H9 (cell line): ENCODE results near the gene BSPRY. TPM values are rescaled to one million over a fixed set of nuclear protein-coding genes. Genes with fewer than 3 reads are reported as not detected.

Experiments
- DNase-seq: peaks from one replicate; pipeline ENCODE4 v3.0.0-alpha.2; 2017
- H2AFZ ChIP-seq: one replicate; pipeline ENCODE4 v1.6.1; 2013; ENCODE audit warnings: mild to moderate bottlenecking, low read length, control low read depth, moderate library complexity
- H2AK5ac ChIP-seq: 2 replicates; pipeline ENCODE4 v1.6.1; 2013; ENCODE audit warnings: low read length, control low read depth, mixed read lengths; ENCODE audit not compliant: insufficient read length
- H2BK120ac ChIP-seq: one replicate; pipeline ENCODE4 v1.6.1; 2013; ENCODE audit warnings: low read depth, mild to moderate bottlenecking, low read length, control low read depth, inconsistent platforms; ENCODE audit not compliant: poor library complexity, severe bottlenecking
- H2BK12ac ChIP-seq: 2 replicates; pipeline ENCODE4 v1.6.1; 2013; ENCODE audit warnings: low read length, control low read depth, mixed read lengths, low read depth; ENCODE audit not compliant: insufficient read length
- H2BK15ac ChIP-seq: 2 replicates; pipeline ENCODE4 v1.6.1; 2013; ENCODE audit warnings: low read depth, low read length, control low read depth
- H2BK20ac ChIP-seq: one replicate; pipeline ENCODE4 v1.6.1; 2013; ENCODE audit warnings: low read depth, mild to moderate bottlenecking, low read length, control low read depth, inconsistent platforms; ENCODE audit not compliant: poor library complexity, severe bottlenecking
- H2BK5ac ChIP-seq: 2 replicates; pipeline ENCODE4 v1.6.1; 2013; ENCODE audit warnings: low read length, control low read depth, mixed read lengths; ENCODE audit not compliant: insufficient read length
- H3K14ac ChIP-seq: 2 replicates; pipeline ENCODE4 v1.6.1; 2013; ENCODE audit warnings: low read length, control low read depth; ENCODE audit not compliant: insufficient read depth
- H3K18ac ChIP-seq: 2 replicates; pipeline ENCODE4 v1.6.1; 2013; ENCODE audit warnings: low read depth, mild to moderate bottlenecking, mixed read lengths, low read length, control low read depth; ENCODE audit not compliant: insufficient read length
- H3K23ac ChIP-seq: 2 replicates; pipeline ENCODE4 v1.6.1; 2013; ENCODE audit warnings: low read length, control low read depth, mixed read lengths, low read depth; ENCODE audit not compliant: insufficient read length
- H3K23me2 ChIP-seq: 2 replicates; pipeline ENCODE4 v1.6.1; 2013; ENCODE audit warnings: low read depth, mild to moderate bottlenecking, mixed read lengths, low read length, control low read depth; ENCODE audit not compliant: insufficient read length, poor library complexity, severe bottlenecking
- H3K27ac ChIP-seq: 2 replicates; pipeline ENCODE4 v1.5.1; 2013; ENCODE audit warnings: low read length, control low read depth, mixed read lengths, low read depth; ENCODE audit not compliant: insufficient read length
- H3K27me3 ChIP-seq: 2 replicates; pipeline ENCODE4 v1.6.1; 2013; ENCODE audit warnings: low read length, control low read depth, inconsistent platforms; ENCODE audit not compliant: insufficient read depth
- H3K4ac ChIP-seq: 2 replicates; pipeline ENCODE4 v1.6.1; 2013; ENCODE audit warnings: low read depth, mild to moderate bottlenecking, control low read depth, inconsistent platforms, low read length, moderate library complexity
- H3K4me1 ChIP-seq: 2 replicates; pipeline ENCODE4 v1.6.1; 2013; ENCODE audit warnings: low read length, control low read depth, inconsistent platforms; ENCODE audit not compliant: insufficient read depth
- H3K4me2 ChIP-seq: 2 replicates; pipeline ENCODE4 v1.6.1; 2013; ENCODE audit warnings: low read length, control low read depth, mixed read lengths; ENCODE audit not compliant: insufficient read length, insufficient read depth
- H3K56ac ChIP-seq: 2 replicates; pipeline ENCODE4 v1.6.1; 2013; ENCODE audit warnings: low read depth, mild to moderate bottlenecking, mixed read lengths, low read length, control low read depth; ENCODE audit not compliant: insufficient read length
- H3K79me1 ChIP-seq: 2 replicates; pipeline ENCODE4 v1.6.1; 2013; ENCODE audit warnings: low read depth, mild to moderate bottlenecking, moderate library complexity, low read length, control low read depth, inconsistent platforms; ENCODE audit not compliant: insufficient read depth, poor library complexity, severe bottlenecking
- H3K79me2 ChIP-seq: 2 replicates; pipeline ENCODE4 v1.6.1; 2013; ENCODE audit warnings: low read length, control low read depth, inconsistent platforms; ENCODE audit not compliant: insufficient read depth
- H3K9ac ChIP-seq: 2 replicates; pipeline ENCODE4 v1.6.1; 2013; ENCODE audit warnings: low read length, control low read depth, mixed read lengths; ENCODE audit not compliant: insufficient read length; ENCODE audit errors: extremely low read depth
- H3K9me3 ChIP-seq: one replicate; pipeline ENCODE4 v1.6.1; 2013; ENCODE audit warnings: low read depth, low read length, inconsistent platforms; ENCODE audit not compliant: control insufficient read depth
- H3T11ph ChIP-seq: one replicate; pipeline ENCODE4 v1.6.1; 2013; ENCODE audit warnings: mild to moderate bottlenecking, low read length, control low read depth, inconsistent platforms
- H4K20me1 ChIP-seq: one replicate; pipeline ENCODE4 v1.6.1; 2013; ENCODE audit not compliant: control insufficient read depth, insufficient read length, insufficient read depth
- H4K5ac ChIP-seq: 2 replicates; pipeline ENCODE4 v1.6.1; 2013; ENCODE audit warnings: low read depth, mild to moderate bottlenecking, mixed read lengths, low read length, control low read depth; ENCODE audit not compliant: insufficient read length
- H4K8ac ChIP-seq: replicated peaks from 2 replicates; pipeline ENCODE4 v1.6.1; 2013; ENCODE audit warnings: low read length, control low read depth, mixed read lengths, low read depth; ENCODE audit not compliant: insufficient read length
- H4K91ac ChIP-seq: 2 replicates; pipeline ENCODE4 v1.6.1; 2013; ENCODE audit warnings: low read depth, mild to moderate bottlenecking, moderate library complexity, mixed read lengths, low read length, control low read depth; ENCODE audit not compliant: insufficient read length
- H3K27ac Mint-ChIP-seq, 3 experiments: 2 replicates in 2 of 3; 3 replicates in 1 of 3; pipeline ENCODE4 v1.8.0; 2020 to 2021; ENCODE audit warnings: mixed read lengths in 3 of 3, mild to moderate bottlenecking in 1 of 3, moderate library complexity in 1 of 3
- H3K27me3 Mint-ChIP-seq: 2 replicates; pipeline ENCODE4 v1.8.0; 2021; ENCODE audit warnings: low read depth, mild to moderate bottlenecking, moderate library complexity, mixed read lengths
- H3K36me3 Mint-ChIP-seq, 3 experiments: 2 replicates in 2 of 3; 3 replicates in 1 of 3; pipeline ENCODE4 v1.8.0; 2020 to 2021; ENCODE audit warnings: low read depth in 3 of 3, mixed read lengths in 3 of 3; ENCODE audit not compliant: insufficient read depth in 1 of 3
- H3K4me1 Mint-ChIP-seq, 2 experiments: 2 replicates each; pipeline ENCODE4 v1.8.0; 2020; ENCODE audit warnings: mixed read lengths in 2 of 2
- H3K4me3 Mint-ChIP-seq, 2 experiments: 2 replicates in 1 of 2; 3 replicates in 1 of 2; pipeline ENCODE4 v1.8.0; 2020 to 2021; ENCODE audit warnings: mild to moderate bottlenecking in 2 of 2, mixed read lengths in 2 of 2, moderate library complexity in 1 of 2
- H3K9me3 Mint-ChIP-seq, 2 experiments: 2 replicates in 1 of 2; 3 replicates in 1 of 2; pipeline ENCODE4 v1.8.0; 2020; ENCODE audit warnings: mild to moderate bottlenecking in 2 of 2, mixed read lengths in 2 of 2, moderate library complexity in 1 of 2
- WGBS: extraction: QIAGEN DNeasy Blood & Tissue Kit; methylation state at CpG from one replicate; pipeline ENCODE4 v1.1.7; 2013; ENCODE audit warnings: missing lambda C conversion rate, low lambda C conversion rate, mixed read lengths; ENCODE audit not compliant: insufficient read length; ENCODE audit errors: extremely low coverage; 5-methylcytosine and 5-hydroxymethylcytosine counted together
- total RNA-seq: library from RNA; stranded (reverse); gene quantifications from 2 replicates; pipeline ENCODE4 v1.2.1, GENCODE V29; 2021
- TF ChIP-seq, protein P1 (sequence below): fragments of 200-600 bp; sonication (generic); conservative IDR thresholded peaks from 3 replicates; pipeline ENCODE4 v1.8.0; 2021; ENCODE audit warnings: antibody characterized with exemption, mild to moderate bottlenecking

BSPRY gene
- total RNA-seq, 1 experiment from 2014 or later = 4.5 TPM

DNA sequence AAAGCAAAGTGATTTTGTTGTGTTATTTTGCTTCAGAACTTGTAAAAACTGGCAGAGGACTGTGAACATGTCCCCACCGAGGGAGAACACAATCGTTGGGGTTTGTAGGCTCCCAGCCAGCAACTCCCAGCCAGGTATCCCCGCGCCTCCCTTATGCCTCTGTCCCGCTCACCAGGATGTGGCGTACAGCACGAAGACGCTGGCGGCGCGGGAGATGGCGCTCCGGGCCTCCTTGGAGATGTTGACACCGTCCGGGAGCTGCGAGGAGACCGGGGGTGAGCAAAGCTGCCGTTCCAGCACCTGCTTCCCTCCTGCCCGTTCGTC lies 60.5 kb downstream of the BSPRY start:
- peak overlapping the region; percentile 93 for H3K9ac ChIP-seq
- H3K27me3 ChIP-seq = no peaks in the 10 kb centered on the region
- H2BK15ac ChIP-seq = no peak overlapping the region
- Mint-ChIP-seq H3K4me1 (peaks cover 9 to 18% of the 10 kb centered on the region in 2 experiments), H3K27me3 (no peaks in the 10 kb centered on the region), H3K4me3 (peak overlapping the region; percentile 98 to 99), H3K36me3 (peaks cover 13 to 36% (median 30%) of the 10 kb centered on the region in 3 experiments; a peak in 6 of 7 replicates), H3K9me3 (no peaks in the 10 kb centered on the region), H3K27ac (peak overlapping the region; percentile 97 to 100 (median 100))
- WGBS = no CpG with 5 or more reads among the region's 20 CpGs
- no peak overlapping the region for H2AK5ac ChIP-seq
- H2BK5ac ChIP-seq = peak overlapping the region; percentile 33
- H3K23me2 ChIP-seq = peaks cover 11% of the 10 kb centered on the region
- DNase-seq = no peak
- H3K27ac ChIP-seq = peak overlapping the region; percentile 88
- H2BK12ac ChIP-seq = no peak overlapping the region
- no peak overlapping the region for H2BK120ac ChIP-seq
- H3K18ac ChIP-seq = peak overlapping the region; percentile 94
- H3K14ac ChIP-seq = peak overlapping the region; percentile 96
- peak overlapping the region; percentile 92 for H3K4me2 ChIP-seq
- H4K8ac ChIP-seq = no peak overlapping the region
- no peak overlapping the region for H2BK20ac ChIP-seq
- no peak overlapping the region for H2AFZ ChIP-seq
- no peaks in the 10 kb centered on the region for H3K9me3 ChIP-seq
- TF ChIP-seq, protein P1, sequence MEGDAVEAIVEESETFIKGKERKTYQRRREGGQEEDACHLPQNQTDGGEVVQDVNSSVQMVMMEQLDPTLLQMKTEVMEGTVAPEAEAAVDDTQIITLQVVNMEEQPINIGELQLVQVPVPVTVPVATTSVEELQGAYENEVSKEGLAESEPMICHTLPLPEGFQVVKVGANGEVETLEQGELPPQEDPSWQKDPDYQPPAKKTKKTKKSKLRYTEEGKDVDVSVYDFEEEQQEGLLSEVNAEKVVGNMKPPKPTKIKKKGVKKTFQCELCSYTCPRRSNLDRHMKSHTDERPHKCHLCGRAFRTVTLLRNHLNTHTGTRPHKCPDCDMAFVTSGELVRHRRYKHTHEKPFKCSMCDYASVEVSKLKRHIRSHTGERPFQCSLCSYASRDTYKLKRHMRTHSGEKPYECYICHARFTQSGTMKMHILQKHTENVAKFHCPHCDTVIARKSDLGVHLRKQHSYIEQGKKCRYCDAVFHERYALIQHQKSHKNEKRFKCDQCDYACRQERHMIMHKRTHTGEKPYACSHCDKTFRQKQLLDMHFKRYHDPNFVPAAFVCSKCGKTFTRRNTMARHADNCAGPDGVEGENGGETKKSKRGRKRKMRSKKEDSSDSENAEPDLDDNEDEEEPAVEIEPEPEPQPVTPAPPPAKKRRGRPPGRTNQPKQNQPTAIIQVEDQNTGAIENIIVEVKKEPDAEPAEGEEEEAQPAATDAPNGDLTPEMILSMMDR = no peak
- no peak overlapping the region for H4K5ac ChIP-seq
- no peaks in the 10 kb centered on the region for H4K20me1 ChIP-seq
- peaks cover 4% of the 10 kb centered on the region; the same call in 1 of the 2 replicates for H3K79me2 ChIP-seq
- H3K23ac ChIP-seq = no peak overlapping the region
- H3K4ac ChIP-seq = no peak overlapping the region; the same call in 1 of the 2 replicates
- no peak overlapping the region for H3T11ph ChIP-seq
- no peaks in the 10 kb centered on the region for H3K79me1 ChIP-seq
- H3K56ac ChIP-seq = no peak overlapping the region
- no peaks in the 10 kb centered on the region for H3K4me1 ChIP-seq
- no peak overlapping the region for H4K91ac ChIP-seq
